ENCODE data around the gene MYF6.

GRCh38 chr12:80708975-80709328 is 1.5 kb downstream of the MYF6 start:
- TF ChIP-seq CTCF (IDR thresholded peaks at IDR 0.05 in 8 of 11, conservative IDR thresholded peaks at IDR 0.05 in 3 of 11) (no peak), POLR2A (IDR thresholded peaks at IDR 0.05) (no peak)
